GM21786 (cell line): ENCODE data around the gene CCDC14.
A peak's percentile ranks its signal among the peaks of the same experiment; 100 is the strongest.
"Not testable (repeated sequence)": the region's sequence is repeated elsewhere in the genome, so short reads cannot be mapped to it uniquely, and the experiment has no call there.

Experiments
- ATAC-seq: cut with Tn5 transposase; IDR thresholded peaks from one replicate; pipeline ENCODE4 v1.9.1; 2021; ENCODE audit not compliant: unreplicated experiment

Gene CCDC14

GRCh38 chr3:123966799-123967198 lies 5.8 kb upstream of the CCDC14 start:
- not testable (repeated sequence) for ATAC-seq

GRCh38 chr3:123964793-123965192 lies 3.8 kb upstream of the CCDC14 start:
- not testable (repeated sequence) for ATAC-seq

DNA sequence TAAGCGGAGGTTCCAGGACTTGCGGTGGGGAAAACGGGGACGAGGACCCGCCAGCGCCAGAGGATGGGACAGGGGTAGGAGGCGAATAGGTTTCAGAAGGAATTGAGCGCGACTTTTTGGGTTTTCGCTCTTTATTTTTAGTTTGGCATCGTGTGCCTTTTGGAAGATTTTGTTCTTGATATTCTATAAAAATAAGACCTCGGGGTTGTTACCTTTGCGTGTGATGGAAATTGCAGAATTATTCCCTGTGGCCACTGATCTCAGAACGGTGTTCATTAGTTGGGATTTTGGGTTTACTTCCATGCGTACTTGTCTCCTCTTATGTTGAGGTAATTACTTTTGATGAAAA lies 453 bp upstream of the CCDC14 start:
- ATAC-seq = no peak

DNA sequence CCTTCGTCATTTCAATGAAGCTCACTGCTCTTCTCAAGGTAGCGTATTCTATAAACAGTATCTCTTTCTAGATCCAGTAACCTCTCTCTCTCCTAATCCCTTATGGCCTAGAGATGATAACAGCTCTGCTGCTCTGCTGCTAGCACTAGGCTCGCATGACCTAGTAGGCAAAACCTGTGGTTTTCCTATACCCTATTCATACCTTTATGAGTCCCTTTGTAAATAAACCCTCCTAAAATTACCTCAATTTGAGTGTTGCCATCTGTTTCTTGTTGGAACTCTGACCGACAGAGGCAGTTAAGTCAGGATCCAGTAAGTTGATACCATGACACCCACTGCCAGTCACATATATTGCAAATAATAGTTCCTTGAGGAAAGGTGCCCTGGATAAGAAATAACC lies 7.3 kb downstream of the CCDC14 start:
- ATAC-seq = peak; percentile 89

- peak; percentile 12 for ATAC-seq
Observed at GRCh38 chr3:123952844-123953520, 8.0 kb downstream of the CCDC14 start.

DNA sequence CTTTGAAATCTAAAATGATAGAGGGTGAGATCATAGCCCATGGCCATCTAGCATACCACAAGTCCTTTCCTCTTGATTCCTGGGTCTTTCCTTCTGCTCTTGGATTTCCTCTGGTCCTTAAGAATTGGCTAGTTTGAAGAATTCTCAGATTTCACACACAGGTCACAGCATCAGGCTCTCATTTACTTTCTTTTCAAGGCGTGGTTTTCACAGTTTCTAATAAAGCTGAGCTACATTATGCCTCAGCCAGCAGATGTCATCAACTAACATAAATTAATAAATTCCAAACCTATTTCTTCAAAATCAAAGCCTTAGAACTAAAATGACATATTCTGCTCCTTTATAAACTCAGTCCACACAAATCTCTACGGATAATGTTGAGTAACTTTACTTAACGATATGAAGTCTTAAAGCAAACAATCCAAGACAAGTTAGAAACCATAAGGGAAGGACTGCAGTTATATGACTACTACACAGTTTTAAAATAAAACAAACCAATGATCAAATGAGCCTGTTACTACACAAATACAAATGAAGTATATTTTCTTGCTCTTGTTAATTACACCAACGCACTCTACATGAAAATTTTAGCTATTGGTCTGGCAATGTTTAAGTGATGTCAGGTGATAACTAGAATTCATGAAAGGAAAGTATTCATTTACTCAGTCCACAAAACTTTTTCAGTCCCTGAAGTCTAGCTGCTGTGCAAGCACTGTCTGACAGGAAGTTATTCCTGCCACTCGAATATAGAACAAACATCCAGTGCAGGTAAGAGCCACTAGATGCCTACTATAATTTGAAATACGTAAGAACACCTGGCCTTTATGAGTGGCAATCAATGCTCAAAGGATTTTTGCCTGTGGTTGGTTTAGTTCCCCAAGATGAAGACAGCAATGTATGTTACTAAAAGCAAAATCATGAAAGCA lies 9.2 kb downstream of the CCDC14 start:
- ATAC-seq = no peak

DNA sequence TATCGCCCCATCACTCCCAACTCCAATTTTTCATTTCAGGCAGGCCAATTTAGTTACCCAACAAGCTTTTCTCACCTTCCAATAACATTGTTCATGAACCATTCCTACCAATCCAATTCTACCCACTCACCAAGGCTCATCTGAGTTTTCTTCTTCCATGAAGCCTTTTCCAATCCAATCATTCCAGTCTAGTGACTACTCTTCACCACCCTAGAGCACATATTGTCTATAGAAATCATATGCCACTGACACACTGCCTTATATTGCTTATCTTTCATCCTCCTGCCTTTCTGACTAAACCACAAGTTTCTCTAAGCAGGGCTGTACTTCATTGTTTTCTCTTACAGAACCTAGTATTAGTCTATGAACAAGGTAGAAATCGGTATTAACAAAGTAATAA lies 11.4 kb downstream of the CCDC14 start:
- ATAC-seq = no peak

GRCh38 chr3:123948449-123948848 lies 12.6 kb downstream of the CCDC14 start:
- no peak for ATAC-seq

GRCh38 chr3:123947482-123947881 lies 13.5 kb downstream of the CCDC14 start:
- no peak for ATAC-seq

GRCh38 chr3:123941542-123941941 lies 19.5 kb downstream of the CCDC14 start:
- ATAC-seq = no peak

- ATAC-seq = no peak
Observed at GRCh38 chr3:123941121-123941520, 19.9 kb downstream of the CCDC14 start.

- no peak for ATAC-seq
Observed at GRCh38 chr3:123939706-123940105, 21.3 kb downstream of the CCDC14 start.

- no peak for ATAC-seq
Observed at GRCh38 chr3:123936400-123936799, 24.6 kb downstream of the CCDC14 start.

- no peak for ATAC-seq
Observed at GRCh38 chr3:123935830-123936229, 25.2 kb downstream of the CCDC14 start.

DNA sequence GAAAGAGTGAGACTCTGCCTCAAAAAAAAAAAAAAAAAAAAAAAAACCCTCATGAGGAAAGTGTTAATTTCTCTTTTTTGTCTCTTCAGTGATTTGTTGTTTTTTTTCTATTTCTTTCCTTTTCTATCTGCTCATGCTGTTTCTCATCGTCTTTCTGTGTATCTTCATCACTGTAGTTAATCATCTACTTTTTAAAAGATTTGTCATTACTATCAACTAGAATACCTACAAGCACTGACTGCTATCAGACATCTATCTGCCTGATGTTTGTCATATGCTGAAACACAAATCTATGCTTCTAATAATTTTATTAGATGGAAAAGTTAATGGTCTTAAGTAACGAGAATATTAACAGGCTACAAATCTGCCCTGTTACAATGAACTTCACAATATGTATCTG lies 26.8 kb downstream of the CCDC14 start:
- ATAC-seq = no peak

DNA sequence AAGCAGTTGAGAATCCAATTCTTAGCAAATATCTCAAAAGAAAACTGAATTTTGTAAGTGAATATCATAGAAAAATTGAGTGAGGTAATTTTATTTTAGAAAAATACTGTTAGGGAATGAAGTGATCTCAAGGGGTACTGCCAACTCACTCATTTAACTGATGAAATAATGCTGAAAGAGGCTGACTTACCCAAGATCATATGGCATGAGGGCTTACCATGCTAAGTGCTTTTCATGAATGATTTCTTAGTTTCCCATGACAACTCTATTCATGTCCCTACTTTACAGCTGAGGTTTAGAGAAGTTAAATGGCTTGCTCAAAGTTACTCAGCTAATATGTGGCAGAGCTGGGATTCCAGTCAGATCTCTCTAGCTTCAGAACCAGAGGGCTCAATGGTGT lies 30.6 kb downstream of the CCDC14 start:
- ATAC-seq = no peak

GRCh38 chr3:123929325-123929724 lies 31.7 kb downstream of the CCDC14 start:
- ATAC-seq = no peak

- no peak for ATAC-seq
Observed at GRCh38 chr3:123926396-123926795, 34.6 kb downstream of the CCDC14 start.

DNA sequence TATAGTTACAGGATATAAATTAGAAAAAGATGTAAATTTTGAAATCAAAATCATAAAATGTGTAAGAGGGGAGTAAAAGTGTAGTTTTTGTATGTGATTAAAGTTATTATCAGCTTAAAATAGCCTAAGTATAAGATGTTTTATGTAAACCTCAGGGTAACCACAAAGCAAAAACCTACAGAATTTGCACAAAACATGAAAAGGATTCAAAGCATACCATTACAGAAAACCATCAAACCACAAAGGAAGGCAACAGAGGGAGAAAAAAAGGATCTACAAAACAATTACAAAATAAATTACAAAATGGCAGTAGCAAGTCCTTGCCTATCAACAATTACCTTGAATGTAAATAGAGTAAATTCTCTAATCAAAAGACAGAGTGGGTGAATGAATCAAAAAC lies 40.2 kb downstream of the CCDC14 start:
- ATAC-seq = no peak

DNA sequence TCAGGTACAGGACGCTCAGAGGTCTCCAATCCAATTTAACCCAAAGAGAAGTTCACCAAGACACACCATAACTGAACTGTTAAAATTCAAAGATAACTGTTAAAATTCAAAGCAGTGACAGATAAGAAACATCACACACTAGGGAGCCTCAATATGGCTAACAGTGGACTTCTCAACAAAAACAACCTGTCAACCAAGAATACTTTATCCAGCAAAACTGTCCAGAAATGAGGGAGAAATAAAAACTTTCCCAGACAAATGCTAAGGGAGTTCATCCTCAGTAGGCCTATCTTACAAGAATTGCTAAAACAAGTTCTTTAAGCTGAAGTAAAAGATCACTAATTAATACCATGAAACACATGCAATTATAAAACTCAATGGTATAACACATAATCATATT lies 40.6 kb downstream of the CCDC14 start:
- no peak for ATAC-seq

- no peak for ATAC-seq
Observed at GRCh38 chr3:123919353-123919752, 41.7 kb downstream of the CCDC14 start.

- ATAC-seq = no peak
Observed at GRCh38 chr3:123914829-123915228, 46.2 kb downstream of the CCDC14 start.
